ENCODE data around the gene GHR.
A peak's percentile ranks its signal among the peaks of the same experiment; 100 is the strongest.

GRCh38 chr5:42514754-42515153 is 91.5 kb downstream of the GHR start:
- TF ChIP-seq, protein P1, sequence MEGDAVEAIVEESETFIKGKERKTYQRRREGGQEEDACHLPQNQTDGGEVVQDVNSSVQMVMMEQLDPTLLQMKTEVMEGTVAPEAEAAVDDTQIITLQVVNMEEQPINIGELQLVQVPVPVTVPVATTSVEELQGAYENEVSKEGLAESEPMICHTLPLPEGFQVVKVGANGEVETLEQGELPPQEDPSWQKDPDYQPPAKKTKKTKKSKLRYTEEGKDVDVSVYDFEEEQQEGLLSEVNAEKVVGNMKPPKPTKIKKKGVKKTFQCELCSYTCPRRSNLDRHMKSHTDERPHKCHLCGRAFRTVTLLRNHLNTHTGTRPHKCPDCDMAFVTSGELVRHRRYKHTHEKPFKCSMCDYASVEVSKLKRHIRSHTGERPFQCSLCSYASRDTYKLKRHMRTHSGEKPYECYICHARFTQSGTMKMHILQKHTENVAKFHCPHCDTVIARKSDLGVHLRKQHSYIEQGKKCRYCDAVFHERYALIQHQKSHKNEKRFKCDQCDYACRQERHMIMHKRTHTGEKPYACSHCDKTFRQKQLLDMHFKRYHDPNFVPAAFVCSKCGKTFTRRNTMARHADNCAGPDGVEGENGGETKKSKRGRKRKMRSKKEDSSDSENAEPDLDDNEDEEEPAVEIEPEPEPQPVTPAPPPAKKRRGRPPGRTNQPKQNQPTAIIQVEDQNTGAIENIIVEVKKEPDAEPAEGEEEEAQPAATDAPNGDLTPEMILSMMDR (IDR thresholded peaks at IDR 0.05) = peak in 1 of 6 experiments; percentile 18
- no peak for TF ChIP-seq POLR2A (IDR thresholded peaks at IDR 0.05)
